NCI-H146 (cell line): Measurements from ENCODE around the gene RAB11FIP3.

ENCODE experiments used
- DNase-seq: peaks from one replicate; lab custom pipeline; 2025; lab: John Stamatoyannopoulos, UW

Gene RAB11FIP3

GRCh38 chr16:533391-534123 lies 108.1 kb downstream of the RAB11FIP3 start:
- no peak for DNase-seq

GRCh38 chr16:534135-534534 lies 108.7 kb downstream of the RAB11FIP3 start:
- DNase-seq: no peak

- DNase-seq: no peak
Observed at GRCh38 chr16:534856-535445, 109.5 kb downstream of the RAB11FIP3 start.

- DNase-seq: no peak
Observed at GRCh38 chr16:535446-536405, 110.3 kb downstream of the RAB11FIP3 start.

- no peak for DNase-seq
Observed at GRCh38 chr16:536746-537145, 111.3 kb downstream of the RAB11FIP3 start.

GRCh38 chr16:537415-538335 lies 112.2 kb downstream of the RAB11FIP3 start:
- no peak for DNase-seq

GRCh38 chr16:539901-540530 lies 114.6 kb downstream of the RAB11FIP3 start:
- no peak for DNase-seq

GRCh38 chr16:540645-541340 lies 115.3 kb downstream of the RAB11FIP3 start:
- DNase-seq: no peak

- no peak for DNase-seq
Observed at GRCh38 chr16:543301-544164, 118.1 kb downstream of the RAB11FIP3 start.

GRCh38 chr16:544517-544916 lies 119.1 kb downstream of the RAB11FIP3 start:
- DNase-seq: no peak

GRCh38 chr16:546909-547770 lies 121.7 kb downstream of the RAB11FIP3 start:
- DNase-seq: no peak

GRCh38 chr16:548586-548985 lies 123.1 kb downstream of the RAB11FIP3 start:
- no peak for DNase-seq

- no peak for DNase-seq
Observed at GRCh38 chr16:549544-550263, 124.3 kb downstream of the RAB11FIP3 start.

GRCh38 chr16:551210-551609 lies 125.8 kb downstream of the RAB11FIP3 start:
- DNase-seq: no peak

GRCh38 chr16:552171-552570 lies 126.7 kb downstream of the RAB11FIP3 start:
- no peak for DNase-seq

- DNase-seq: no peak
Observed at GRCh38 chr16:553601-554296, 128.3 kb downstream of the RAB11FIP3 start.

- no peak for DNase-seq
Observed at GRCh38 chr16:554297-554621, 128.8 kb downstream of the RAB11FIP3 start.
